Endothelial cell of umbilical vein (primary cell): ENCODE results near the gene NKD1. TPM values are rescaled to one million over a fixed set of nuclear protein-coding genes. Genes with fewer than 3 reads are reported as not detected.

Experiments used
- BruUV-seq: library from RNA; stranded (reverse); fragments of 400-500 nt; replicated peaks from 2 replicates; lab custom pipeline; 2021; lab: Mats Ljungman, UMichigan
- CTCF ChIA-PET: fragments of 300-600, 350-600 bp; sonication (Branson Sonifier 250); formaldehyde crosslinking; loops from one replicate; lab custom pipeline; 2021; ENCODE audit warnings: antibody characterized with exemption, inconsistent platforms; lab: Charles Lee
- POLR2A ChIA-PET: fragments of 300-600, 350-600 bp; sonication (Branson Sonifier 250); formaldehyde crosslinking; loops from one replicate; lab custom pipeline; 2021; ENCODE audit warnings: antibody characterized with exemption, inconsistent platforms; lab: Charles Lee
- DNase-seq: peaks from one replicate; pipeline ENCODE4 v3.0.0-alpha.2; 2011; ENCODE audit warnings: low read depth, low spot score
- FAIRE-seq: peaks from 2 replicates; lab custom pipeline; 2011; peaks lifted over from hg19 to GRCh38; lab: Jason Lieb, UNC
- H2AFZ ChIP-seq: 2 replicates; pipeline ENCODE4 v1.6.0; 2012; ENCODE audit warnings: low read depth, low read length, control low read depth, inconsistent platforms
- H3K27ac ChIP-seq: 2 replicates; pipeline ENCODE4 v1.5.1; 2011; ENCODE audit warnings: low read depth, mild to moderate bottlenecking, control low read depth, low read length, moderate library complexity; ENCODE audit not compliant: insufficient read depth
- H3K27me3 ChIP-seq, 2 experiments: 2 replicates each; pipeline versions ENCODE4 v1.6.0 to v1.6.1; 2011; ENCODE audit warnings: low read length in 2 of 2, mixed read lengths in 1 of 2; ENCODE audit not compliant: control insufficient read depth in 2 of 2, insufficient read depth in 2 of 2
- H3K36me3 ChIP-seq, 2 experiments: 2 replicates in 1 of 2; 3 replicates in 1 of 2; pipeline ENCODE4 v1.5.1; 2011; ENCODE audit warnings: low read length in 2 of 2, mild to moderate bottlenecking in 1 of 2, moderate library complexity in 1 of 2; ENCODE audit not compliant: control insufficient read depth in 2 of 2, insufficient read depth in 2 of 2; ENCODE audit errors: extremely low read depth in 1 of 2
- H3K4me1 ChIP-seq: 3 replicates; pipeline ENCODE4 v1.5.1; 2011; ENCODE audit warnings: mild to moderate bottlenecking, low read length; ENCODE audit not compliant: control insufficient read depth, insufficient read depth; ENCODE audit errors: extremely low read depth
- H3K4me2 ChIP-seq: 2 replicates; pipeline ENCODE4 v1.6.1; 2011; ENCODE audit warnings: low read length, control low read depth, mixed read lengths; ENCODE audit not compliant: insufficient read depth
- H3K4me3 ChIP-seq, 3 experiments: fragments of 200-600 bp in 1 of 3; sonication (generic), shearing (Covaris generic) in 1 of 3; replicated peaks in 1 of 3; 2 replicates each; pipeline ENCODE4 v1.5.1; 2011 to 2016; ENCODE audit warnings: control low read depth in 3 of 3, low read length in 3 of 3, mild to moderate bottlenecking in 2 of 3, inconsistent platforms in 1 of 3, low read depth in 1 of 3, moderate library complexity in 1 of 3; ENCODE audit not compliant: insufficient read depth in 1 of 3
- H3K79me2 ChIP-seq: 2 replicates; pipeline ENCODE4 v1.6.0; 2012; ENCODE audit warnings: low read length, inconsistent platforms; ENCODE audit not compliant: control insufficient read depth, insufficient read depth
- H3K9ac ChIP-seq: replicated peaks from 2 replicates; pipeline ENCODE3; 2011; ENCODE audit warnings: low read length, control low read depth; ENCODE audit not compliant: insufficient read depth; ENCODE audit errors: extremely low read depth
- H3K9me1 ChIP-seq: replicated peaks from 3 replicates; pipeline ENCODE4 v1.6.0; 2011; ENCODE audit warnings: mild to moderate bottlenecking, low read length; ENCODE audit not compliant: control insufficient read depth, insufficient read depth; ENCODE audit errors: extremely low read depth
- H3K9me3 ChIP-seq: replicated peaks from 2 replicates; pipeline ENCODE4 v1.5.1; 2012; ENCODE audit warnings: low read length, inconsistent platforms; ENCODE audit not compliant: control insufficient read depth, insufficient read depth
- H4K20me1 ChIP-seq: replicated peaks from 2 replicates; pipeline ENCODE3; 2011; ENCODE audit warnings: mild to moderate bottlenecking, low read length; ENCODE audit not compliant: control insufficient read depth, insufficient read depth; ENCODE audit errors: extremely low read depth
- EZH2 ChIP-seq: IDR thresholded peaks from 2 replicates; pipeline ENCODE4 v1.6.1; 2012; ENCODE audit warnings: borderline replicate concordance, low read depth, mild to moderate bottlenecking, moderate library complexity, low read length, inconsistent platforms; ENCODE audit not compliant: severe bottlenecking
- FOS ChIP-seq: IDR thresholded peaks from 2 replicates; pipeline ENCODE4 v1.6.1; 2011; ENCODE audit warnings: mild to moderate bottlenecking, low read length, moderate library complexity, borderline replicate concordance; ENCODE audit not compliant: insufficient read depth
- GATA2 ChIP-seq: IDR thresholded peaks from 2 replicates; pipeline ENCODE4 v1.7.0; 2011; ENCODE audit warnings: low read depth, mild to moderate bottlenecking, moderate library complexity, mixed read lengths, low read length; ENCODE audit not compliant: insufficient read length, insufficient read depth
- JUN ChIP-seq: IDR thresholded peaks from 2 replicates; pipeline ENCODE4 v1.6.1; 2011; ENCODE audit warnings: borderline replicate concordance, low read depth; ENCODE audit not compliant: insufficient read length, insufficient read depth
- MAX ChIP-seq: IDR thresholded peaks from 2 replicates; pipeline ENCODE4 v1.6.1; 2011; ENCODE audit not compliant: insufficient read depth, insufficient read length
- MYC ChIP-seq: IDR thresholded peaks from one replicate; pipeline ENCODE4 v1.6.1; 2011; ENCODE audit warnings: mild to moderate bottlenecking, low read depth, low read length
- POLR2A ChIP-seq: IDR thresholded peaks from 2 replicates; pipeline ENCODE4 v1.6.1; 2012; ENCODE audit warnings: low read depth, mild to moderate bottlenecking, control low read depth, low read length
- POLR2AphosphoS5 ChIP-seq: IDR thresholded peaks from 2 replicates; pipeline ENCODE4 v1.6.1; 2012; ENCODE audit warnings: low read depth, mild to moderate bottlenecking, control low read depth, low read length, moderate library complexity; ENCODE audit not compliant: insufficient read depth
- dilution Hi-C: fragments of 300-500 bp; cut with MboI; formaldehyde crosslinking; loops from one replicate; pipeline ENCODE4 v1.15.0; 2019; ENCODE audit warnings: low sequenced_read_pairs; ENCODE audit not compliant: extremely low pct_ligation_motif_present
- intact Hi-C: fragments of 100-400 bp; cut with micrococcal nuclease; formaldehyde crosslinking; loops from one replicate; pipeline ENCODE4 v1.10.0; 2022
- polyA plus RNA-seq, 4 experiments: library from polyadenylated mRNA; depleted of rRNA in 3 of 4; stranded (reverse) in 3 of 4; unstranded in 1 of 4; fragments of >200 nt; gene quantifications; 2 replicates each; pipeline versions ENCODE4 v1.2.1 to v1.2.3, GENCODE V29; 2011 to 2012; ENCODE audit warnings: missing spikeins in 1 of 4
- total RNA-seq: library from RNA; stranded (reverse); gene quantifications from 2 replicates; pipeline ENCODE4 v1.2.3, GENCODE V29; 2021
- TF ChIP-seq, protein P1 (sequence below), 2 donors: IDR thresholded peaks; 1 replicate in 1 of 2; 2 replicates in 1 of 2; pipeline ENCODE4 v1.5.1; 2011; ENCODE audit warnings: low read length in 2 of 2, mild to moderate bottlenecking in 2 of 2, moderate library complexity in 2 of 2, control low read depth in 1 of 2, inconsistent platforms in 1 of 2, low read depth in 1 of 2; ENCODE audit not compliant: insufficient read depth in 1 of 2; ENCODE audit errors: extremely low read depth in 1 of 2

NKD1 gene
- total and polyA plus RNA-seq, 2 donors (not counting 3 experiments of a cell fraction or from before 2014, with no cell fraction given) = not detected

DNA sequence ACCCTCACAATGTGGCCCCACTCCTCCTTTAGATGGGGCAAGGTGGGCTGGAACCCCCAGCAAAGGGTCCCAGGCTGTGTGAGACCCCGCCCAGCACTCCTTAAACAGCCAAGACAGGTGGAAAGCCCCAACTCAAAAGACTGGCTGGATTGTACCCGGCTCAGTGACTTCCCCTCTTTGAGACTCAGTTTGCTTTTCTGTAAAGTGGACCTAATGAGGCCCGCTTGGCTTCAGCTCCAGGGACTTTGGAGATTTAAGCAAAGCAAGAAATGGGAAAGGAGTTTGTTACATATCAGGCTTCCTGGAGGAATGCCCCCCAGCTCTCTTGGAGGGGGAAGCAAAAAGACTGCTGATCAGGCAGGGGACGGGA lies 93.6 kb downstream of the NKD1 start:
- Histone ChIP-seq H3K9me3 (no peaks in the 10 kb centered on the region), H3K9ac (no peak overlapping the region), H3K4me3 (no peak overlapping the region), H3K4me2 (no peak overlapping the region), H3K4me1 (no peaks in the 10 kb centered on the region), H2AFZ (no peak overlapping the region), H3K27ac (no peak overlapping the region), H3K27me3 (no peaks in the 10 kb centered on the region), H3K9me1 (no peaks in the 10 kb centered on the region), H3K36me3 (no peaks in the 10 kb centered on the region), H3K79me2 (no peaks in the 10 kb centered on the region), H4K20me1 (no peaks in the 10 kb centered on the region)
- intact Hi-C loops (no loop called here), dilution Hi-C loops (no loop called here)
- ChIA-PET POLR2A (no interaction called here), CTCF (interaction anchor here (2.2 kb wide), 1 partner anchor 23 kb away, joined by 7 read pairs; no protein-coding TSS in a partner anchor)
- TF ChIP-seq JUN (no peak), POLR2A (no peak), FOS (no peak), GATA2 (no peak), POLR2AphosphoS5 (no peak), EZH2 (no peak), MYC (no peak), MAX (no peak)
- TF ChIP-seq, protein P1, sequence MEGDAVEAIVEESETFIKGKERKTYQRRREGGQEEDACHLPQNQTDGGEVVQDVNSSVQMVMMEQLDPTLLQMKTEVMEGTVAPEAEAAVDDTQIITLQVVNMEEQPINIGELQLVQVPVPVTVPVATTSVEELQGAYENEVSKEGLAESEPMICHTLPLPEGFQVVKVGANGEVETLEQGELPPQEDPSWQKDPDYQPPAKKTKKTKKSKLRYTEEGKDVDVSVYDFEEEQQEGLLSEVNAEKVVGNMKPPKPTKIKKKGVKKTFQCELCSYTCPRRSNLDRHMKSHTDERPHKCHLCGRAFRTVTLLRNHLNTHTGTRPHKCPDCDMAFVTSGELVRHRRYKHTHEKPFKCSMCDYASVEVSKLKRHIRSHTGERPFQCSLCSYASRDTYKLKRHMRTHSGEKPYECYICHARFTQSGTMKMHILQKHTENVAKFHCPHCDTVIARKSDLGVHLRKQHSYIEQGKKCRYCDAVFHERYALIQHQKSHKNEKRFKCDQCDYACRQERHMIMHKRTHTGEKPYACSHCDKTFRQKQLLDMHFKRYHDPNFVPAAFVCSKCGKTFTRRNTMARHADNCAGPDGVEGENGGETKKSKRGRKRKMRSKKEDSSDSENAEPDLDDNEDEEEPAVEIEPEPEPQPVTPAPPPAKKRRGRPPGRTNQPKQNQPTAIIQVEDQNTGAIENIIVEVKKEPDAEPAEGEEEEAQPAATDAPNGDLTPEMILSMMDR (IDR thresholded peaks at IDR 0.05; ENCODE audit: extremely low read depth in 1 of 2, insufficient read depth in 1 of 2, low read depth in 1 of 2, low read length in 2 of 2) = no peak
- DNase-seq (no peak), FAIRE-seq (no peak)
- BruUV-seq = no TSS peak
